Hepatocyte (in vitro differentiated cells): ENCODE data around the gene SORCS3.

ENCODE experiments used
- CTCF ChIP-seq: fragments of 200-600 bp; sonication (generic); IDR thresholded peaks from 2 replicates; pipeline ENCODE4 v1.5.1; 2016; ENCODE audit warnings: antibody characterized with exemption, mild to moderate bottlenecking; ENCODE audit not compliant: poor library complexity
- EZH2 ChIP-seq: fragments of 200-600 bp; sonication (generic); IDR thresholded peaks from 2 replicates; pipeline ENCODE4 v1.6.1; 2016; ENCODE audit warnings: antibody characterized with exemption, mild to moderate bottlenecking, borderline replicate concordance
- EZH2phosphoT487 ChIP-seq: fragments of 200-600 bp; sonication (generic); IDR thresholded peaks from one replicate; pipeline ENCODE4 v1.6.1; 2018; ENCODE audit warnings: antibody characterized with exemption, mild to moderate bottlenecking, low read depth, moderate library complexity; ENCODE audit not compliant: unreplicated experiment, severe bottlenecking

GRCh38 chr10:104694074-104694473 is 53.0 kb downstream of the SORCS3 start:
- TF ChIP-seq CTCF (no peak), EZH2 (no peak), EZH2phosphoT487 (no peak)
